ENCODE measurements around the gene SWI5. TPM values are rescaled to one million over a fixed set of nuclear protein-coding genes. Genes with fewer than 3 reads are reported as not detected.
"Not testable (repeated sequence)": the region's sequence is repeated elsewhere in the genome, so short reads cannot be mapped to it uniquely, and the experiment has no call there.

Gene SWI5
- total RNA-seq (2014; rRNA removed; shearing (Covaris generic)), result 26.6 and 31.8 TPM in 2 replicates
- 35.7 and 42.5 TPM in 2 replicates for polyA plus RNA-seq (2016; fragmentation: Nextera tagmentation; extraction: Ambion mirVana)
- long read RNA-seq, transcript SWI5-203 (5 exons, 763 nt), result major isoform, 25 of 32 reads
- long read RNA-seq, partial matches to known transcripts, result 3 of 32 reads
- long read RNA-seq, other reads (novel, unspliced or antisense), result 0 of 32 reads

- Mint-ChIP-seq H3K4me1 (peaks cover 13% of the 10 kb centered on the region), H3K27me3 (ENCODE audit: insufficient read depth, low read depth, poor library complexity) (peaks cover 17% of the 10 kb centered on the region), H3K36me3 (ENCODE audit: low read depth) (peaks cover 9% of the 10 kb centered on the region), H3K9me3 (no peaks in the 10 kb centered on the region; the same call in 2 of the 3 replicates), H3K4me3 (peak within 1 kb of the TSS; percentile 91), H3K27ac (peak within 1 kb of the TSS; percentile 95)
- H4K20me1 ChIP-seq (replicated peaks; ENCODE audit: insufficient read depth), result peaks cover 12% of the 10 kb centered on the region
- H3K36me3 ChIP-seq (ENCODE audit: insufficient read depth), result no peaks in the 10 kb centered on the region; the same call in 1 of the 2 replicates
- peak within 1 kb of the TSS; percentile 97 for H3K4me3 ChIP-seq
- DNase-seq (ENCODE audit: low spot score) (peak; percentile 100), ATAC-seq (peak; percentile 91)
- H3K4me1 ChIP-seq (ENCODE audit: insufficient read depth), result peaks cover 8% of the 10 kb centered on the region; the same call in 1 of the 2 replicates
- H3K27ac ChIP-seq (ENCODE audit: low read depth), result peak within 1 kb of the TSS; percentile 94
- H3K4me2 ChIP-seq, result peak within 1 kb of the TSS; percentile 99
- H3K79me2 ChIP-seq (replicated peaks; ENCODE audit: insufficient read depth), result peaks cover 21% of the 10 kb centered on the region
- no peak for TF ChIP-seq ZNF114 (CRISPR knock-in tag; IDR thresholded peaks at IDR 0.05)
- peak; percentile 99 for TF ChIP-seq POLR2AphosphoS5 (IDR thresholded peaks at IDR 0.05; ENCODE audit: low read depth)
- TF ChIP-seq NANOG (IDR thresholded peaks at IDR 0.05; ENCODE audit: borderline replicate concordance), result no peak
- no peak for TF ChIP-seq CTCF (conservative IDR thresholded peaks at IDR 0.05; ENCODE audit: low read depth in 2 of 2)
- TF ChIP-seq EZH2phosphoT487 (IDR thresholded peaks at IDR 0.05; ENCODE audit: unreplicated experiment), result no peak
- TF ChIP-seq CREB1 (CRISPR knock-in tag; IDR thresholded peaks at IDR 0.05; ENCODE audit: low read depth), result peak; percentile 83
- no peak for TF ChIP-seq ETS1 (IDR thresholded peaks at IDR 0.05)
- H3K27me3 ChIP-seq (ENCODE audit: insufficient read depth), result no peaks in the 10 kb centered on the region
- H2AFZ ChIP-seq, result peak within 1 kb of the TSS; percentile 84
- peaks cover 13% of the 10 kb centered on the region; the same call in 1 of the 2 replicates for H3F3A ChIP-seq (replicated peaks; ENCODE audit: low read depth)
- no peaks in the 10 kb centered on the region for H3K9me2 ChIP-seq (ENCODE audit: insufficient read depth)
These were observed at the start of gene SWI5 for GRCh38 chr9:128276008-128276573. SWI5 (plus strand) TSS chr9:128276276.

GRCh38 chr9:128226412-128226801 is 49.7 kb upstream of the SWI5 start:
- 0 out of 2 replicates have a peak, but pooled peaks cover under 1% of the 10 kb centered on the region for H3K36me3 ChIP-seq (ENCODE audit: insufficient read depth)
- H3K4me1 ChIP-seq (ENCODE audit: insufficient read depth), result no peaks in the 10 kb centered on the region
- ATAC-seq, result no peak
- peaks cover 11% of the 10 kb centered on the region for H3K36me3 Mint-ChIP-seq (ENCODE audit: low read depth)
- no peaks in the 10 kb centered on the region for H3K9me2 ChIP-seq (ENCODE audit: insufficient read depth)
- peaks cover 3% of the 10 kb centered on the region; the same call in 1 of the 2 replicates for H3F3A ChIP-seq (replicated peaks; ENCODE audit: low read depth)
- no peak overlapping the region for H3K4me3 ChIP-seq
- no peaks in the 10 kb centered on the region; the same call in 1 of the 2 replicates for H4K20me1 ChIP-seq (replicated peaks; ENCODE audit: insufficient read depth)
- H3K4me3 Mint-ChIP-seq, result no peak overlapping the region
- no peaks in the 10 kb centered on the region for H3K27me3 ChIP-seq (ENCODE audit: insufficient read depth)
- no peaks in the 10 kb centered on the region for H3K79me2 ChIP-seq (replicated peaks; ENCODE audit: insufficient read depth)
- H3K27me3 Mint-ChIP-seq (ENCODE audit: insufficient read depth, low read depth, poor library complexity), result peaks cover 7% of the 10 kb centered on the region
- H3K27ac ChIP-seq (ENCODE audit: low read depth), result no peak overlapping the region
- H3K9me3 Mint-ChIP-seq, result no peaks in the 10 kb centered on the region
- no peak overlapping the region for H2AFZ ChIP-seq
- H3K4me2 ChIP-seq, result no peak overlapping the region
- TF ChIP-seq JUNB (IDR thresholded peaks at IDR 0.05; ENCODE audit: unreplicated experiment) (no peak), EZH2 (IDR thresholded peaks at IDR 0.05; ENCODE audit: low read depth, unreplicated experiment) (no peak), ETS1 (IDR thresholded peaks at IDR 0.05) (no peak)
- H3K4me1 Mint-ChIP-seq, result no peaks in the 10 kb centered on the region
- H3K27ac Mint-ChIP-seq, result no peak overlapping the region
- DNase-seq (ENCODE audit: low spot score), result no peak

- H3K27ac ChIP-seq (ENCODE audit: low read depth); H4K20me1 ChIP-seq (replicated peaks; ENCODE audit: insufficient read depth); H3F3A ChIP-seq (replicated peaks; ENCODE audit: low read depth); H3K4me1 ChIP-seq (ENCODE audit: insufficient read depth); H3K27me3 ChIP-seq (ENCODE audit: insufficient read depth); DNase-seq (ENCODE audit: low spot score); H3K79me2 ChIP-seq (replicated peaks; ENCODE audit: insufficient read depth); H3K9me3 Mint-ChIP-seq; H3K36me3 Mint-ChIP-seq (ENCODE audit: low read depth); H3K36me3 ChIP-seq (ENCODE audit: insufficient read depth); H3K4me3 ChIP-seq; H3K4me3 Mint-ChIP-seq; H3K4me1 Mint-ChIP-seq; H2AFZ ChIP-seq; H3K9me2 ChIP-seq (ENCODE audit: insufficient read depth); ATAC-seq; H3K27ac Mint-ChIP-seq; H3K4me2 ChIP-seq; H3K27me3 Mint-ChIP-seq (ENCODE audit: insufficient read depth, low read depth, poor library complexity): not testable (repeated sequence)
These were observed 45.2 kb upstream of the SWI5 start for GRCh38 chr9:128230897-128231296.
